Adrenal gland (tissue), 12 donors: ENCODE results near the gene CIBAR2. TPM values are rescaled to one million over a fixed set of nuclear protein-coding genes. Genes with fewer than 3 reads are reported as not detected.

Source experiments
- DNase-seq, 7 donors: peaks; one replicate each; pipeline ENCODE4 v3.0.0-alpha.2; 2019 to 2020
- H3K27ac ChIP-seq, 5 donors: fragments of 200-600 bp; sonication (generic) in 4 of 5; 1 replicate in 3 of 5; 2 replicates in 2 of 5; pipeline versions ENCODE4 v1.5.1 to v1.8.0; 2016 to 2020; ENCODE audit warnings: mild to moderate bottlenecking in 1 of 5
- H3K27me3 ChIP-seq: fragments of 200-600 bp; 2 replicates; pipeline ENCODE4 v1.8.0; 2021
- H3K36me3 ChIP-seq, 2 donors: fragments of 200-600 bp; replicated peaks in 1 of 2; 1 replicate in 1 of 2; 2 replicates in 1 of 2; pipeline versions ENCODE4 v1.5.1 to v1.8.0; 2018 to 2022
- H3K4me1 ChIP-seq, 2 donors: fragments of 200-600 bp; replicated peaks in 1 of 2; 1 replicate in 1 of 2; 2 replicates in 1 of 2; pipeline versions ENCODE4 v1.5.1 to v1.8.0; 2018 to 2021
- H3K4me3 ChIP-seq, 4 donors: fragments of 200-600 bp; sonication (generic) in 3 of 4; one replicate each; pipeline ENCODE4 v1.5.1; 2016 to 2018
- H3K9me3 ChIP-seq, 3 donors: fragments of 200-600 bp; sonication (generic) in 1 of 3; replicated peaks in 1 of 3; 1 replicate in 2 of 3; 2 replicates in 1 of 3; pipeline versions ENCODE4 v1.5.1 to v1.8.0; 2016 to 2021
- POLR2A ChIP-seq, 2 donors: fragments of 450-650 bp; IDR thresholded peaks; one replicate each; pipeline ENCODE4 v1.6.1; 2017; ENCODE audit warnings: antibody characterized with exemption in 2 of 2, mild to moderate bottlenecking in 2 of 2, moderate library complexity in 1 of 2
- WGBS, 4 donors: extraction: QIAGEN DNeasy Blood & Tissue Kit in 2 of 4; methylation state at CpG; one replicate each; pipeline versions ENCODE4 v1.1.5 to v1.1.7; 2013 to 2017; 5-methylcytosine and 5-hydroxymethylcytosine counted together
- intact Hi-C, 2 donors: fragments of 100-400 bp; cut with DNase I; formaldehyde crosslinking; loops; one replicate each; pipeline versions ENCODE4 v1.14.1 to v1.15.0; 2022 to 2023
- polyA plus RNA-seq, 3 donors: library from polyadenylated mRNA; stranded (reverse); fragments of 200-250 nt in 2 of 3; fragments of 350-450 nt in 1 of 3; fragmentation: Illumina TruSeq in 1 of 3; extraction: RNeasy Lipid Tissue Mini Kit (QIAGEN cat#74804) in 1 of 3; gene quantifications; one replicate each; pipeline ENCODE4 v1.2.3, GENCODE V29; 2013 to 2014
- total RNA-seq, 9 donors: library from RNA; depleted of rRNA in 4 of 9; stranded (reverse); fragments of >200 nt in 4 of 9; fragments of 120-200 nt in 1 of 9; fragmentation: NEBNext Ultra II Directional in 1 of 9; extraction: Animal tissue kit (Norgen Biotek cat#: 25700) in 1 of 9; gene quantifications; one replicate each; pipeline versions ENCODE4 v1.1.0 to v1.2.4, GENCODE V29; 2013 to 2023
- TF ChIP-seq, protein P1 (sequence below), 6 experiments: fragments of 450-650 bp in 4 of 6; fragments of 200-600 bp in 2 of 6; sonication (generic) in 1 of 6; IDR thresholded peaks; 1 replicate in 5 of 6; 2 replicates in 1 of 6; pipeline versions ENCODE4 v1.5.1 to v1.8.0; 2016 to 2021; ENCODE audit warnings: antibody characterized with exemption in 6 of 6, mild to moderate bottlenecking in 2 of 6, moderate library complexity in 1 of 6
- donor health status: healthy with polysubstance abuse.
- donor health status: Bipolar disorder and iron deficiency.
- donor health status: DM: yes; HTN: yes; CAD: no.
- donor health status: DM: no; HTN: no; CAD: no.
- donor health status: DM: no; HTN: no; CAD: no.
- donor health status: DM: yes; HTN: yes; CAD: no.

Gene CIBAR2
- total and polyA plus RNA-seq, 12 donors, result 0.17 to 2.6 (median 0.73) TPM; not detected in 4

DNA sequence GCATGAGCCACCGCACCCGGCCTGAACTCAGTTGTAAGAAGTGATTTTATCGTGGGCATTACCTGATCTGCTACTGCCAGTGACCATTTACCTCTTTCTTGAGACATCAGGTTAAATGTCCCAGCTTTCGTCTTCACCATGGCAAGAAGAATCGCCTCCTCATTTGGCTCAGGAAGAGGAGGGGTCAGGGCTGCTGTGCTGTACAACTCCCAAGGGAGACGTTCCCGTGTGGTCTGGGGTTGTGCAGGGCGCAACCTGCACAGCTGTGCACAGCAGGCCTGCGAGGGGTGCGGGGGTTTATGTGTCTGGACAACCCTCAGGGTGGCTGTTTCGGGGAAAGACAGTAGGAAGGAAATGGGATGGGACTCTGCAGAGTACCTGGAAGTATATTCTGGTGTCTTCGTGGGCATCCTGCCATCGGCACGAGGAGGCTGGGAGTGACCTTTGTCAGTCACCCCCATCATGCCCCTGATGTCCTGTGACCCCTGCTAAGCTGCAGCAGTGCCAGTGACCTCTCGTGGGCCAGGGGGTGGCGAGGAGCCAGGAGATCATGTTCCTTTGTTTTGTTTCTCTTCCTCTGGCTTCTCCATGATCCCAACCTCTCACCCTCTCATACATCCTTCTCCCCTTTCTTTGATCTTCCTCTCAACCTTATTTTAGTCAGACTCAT lies 27.3 kb downstream of the CIBAR2 start:
- H3K36me3 ChIP-seq, result no peaks in the 10 kb centered on the region
- no peak overlapping the region for H3K4me3 ChIP-seq
- no peaks in the 10 kb centered on the region for H3K9me3 ChIP-seq
- H3K27me3 ChIP-seq, result no peaks in the 10 kb centered on the region
- H3K4me1 ChIP-seq, result no peaks in the 10 kb centered on the region
- intact Hi-C loops, result no loop called here
- TF ChIP-seq, protein P1, sequence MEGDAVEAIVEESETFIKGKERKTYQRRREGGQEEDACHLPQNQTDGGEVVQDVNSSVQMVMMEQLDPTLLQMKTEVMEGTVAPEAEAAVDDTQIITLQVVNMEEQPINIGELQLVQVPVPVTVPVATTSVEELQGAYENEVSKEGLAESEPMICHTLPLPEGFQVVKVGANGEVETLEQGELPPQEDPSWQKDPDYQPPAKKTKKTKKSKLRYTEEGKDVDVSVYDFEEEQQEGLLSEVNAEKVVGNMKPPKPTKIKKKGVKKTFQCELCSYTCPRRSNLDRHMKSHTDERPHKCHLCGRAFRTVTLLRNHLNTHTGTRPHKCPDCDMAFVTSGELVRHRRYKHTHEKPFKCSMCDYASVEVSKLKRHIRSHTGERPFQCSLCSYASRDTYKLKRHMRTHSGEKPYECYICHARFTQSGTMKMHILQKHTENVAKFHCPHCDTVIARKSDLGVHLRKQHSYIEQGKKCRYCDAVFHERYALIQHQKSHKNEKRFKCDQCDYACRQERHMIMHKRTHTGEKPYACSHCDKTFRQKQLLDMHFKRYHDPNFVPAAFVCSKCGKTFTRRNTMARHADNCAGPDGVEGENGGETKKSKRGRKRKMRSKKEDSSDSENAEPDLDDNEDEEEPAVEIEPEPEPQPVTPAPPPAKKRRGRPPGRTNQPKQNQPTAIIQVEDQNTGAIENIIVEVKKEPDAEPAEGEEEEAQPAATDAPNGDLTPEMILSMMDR (IDR thresholded peaks at IDR 0.05), result no peak
- no peak for TF ChIP-seq POLR2A (IDR thresholded peaks at IDR 0.05)
- WGBS, 4 donors, result 78 to 84% (median 79%) methylated on average over 14 to 16 of the region's 16 CpGs
- no peak overlapping the region for H3K27ac ChIP-seq
- no peak for DNase-seq

DNA sequence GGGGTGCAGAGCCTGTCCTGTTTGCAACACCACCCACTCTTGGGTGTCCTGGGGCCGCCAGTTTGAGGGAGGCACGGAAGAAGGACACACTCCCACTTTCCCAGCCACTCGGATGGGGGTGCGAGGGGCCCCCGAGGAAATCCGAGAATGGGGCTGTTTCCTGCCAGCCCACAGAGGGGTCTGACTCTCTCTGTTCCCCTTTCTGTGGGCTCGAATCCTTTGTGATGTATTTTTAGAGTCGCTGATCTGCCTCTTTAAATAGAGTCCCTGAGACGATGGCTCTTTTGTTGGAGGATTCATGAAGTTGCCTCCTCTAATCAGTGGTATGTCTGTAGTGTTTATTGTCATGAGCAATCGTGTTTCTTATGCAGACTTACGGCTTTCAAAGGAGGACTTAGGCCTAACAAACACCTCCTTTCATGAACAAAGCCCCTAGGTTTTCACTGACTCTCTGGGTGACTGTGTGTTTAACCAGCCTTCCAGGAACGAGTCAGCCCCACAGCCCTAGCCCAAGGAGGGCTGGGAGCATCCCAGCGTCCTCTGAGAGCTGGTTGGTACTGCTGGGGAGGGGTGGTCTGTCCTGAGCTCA lies 29.1 kb downstream of the CIBAR2 start:
- TF ChIP-seq, protein P1 (IDR thresholded peaks at IDR 0.05), result no peak
- no peak for TF ChIP-seq POLR2A (IDR thresholded peaks at IDR 0.05)
- DNase-seq, result no peak
- H3K4me1 ChIP-seq, result peaks cover 0 to 4% of the 10 kb centered on the region in 2 donors
- H3K4me3 ChIP-seq, result no peak overlapping the region
- no peak overlapping the region for H3K27ac ChIP-seq
- H3K36me3 ChIP-seq, result peaks cover 0 to 9% of the 10 kb centered on the region in 2 donors
- whole genome bisulfite sequencing, 4 donors, result 56 to 85% (median 71%) methylated on average over 9 to 13 of the region's 13 CpGs
- no peaks in the 10 kb centered on the region for H3K9me3 ChIP-seq
- H3K27me3 ChIP-seq, result no peaks in the 10 kb centered on the region
- intact Hi-C loops, result no loop called here

DNA sequence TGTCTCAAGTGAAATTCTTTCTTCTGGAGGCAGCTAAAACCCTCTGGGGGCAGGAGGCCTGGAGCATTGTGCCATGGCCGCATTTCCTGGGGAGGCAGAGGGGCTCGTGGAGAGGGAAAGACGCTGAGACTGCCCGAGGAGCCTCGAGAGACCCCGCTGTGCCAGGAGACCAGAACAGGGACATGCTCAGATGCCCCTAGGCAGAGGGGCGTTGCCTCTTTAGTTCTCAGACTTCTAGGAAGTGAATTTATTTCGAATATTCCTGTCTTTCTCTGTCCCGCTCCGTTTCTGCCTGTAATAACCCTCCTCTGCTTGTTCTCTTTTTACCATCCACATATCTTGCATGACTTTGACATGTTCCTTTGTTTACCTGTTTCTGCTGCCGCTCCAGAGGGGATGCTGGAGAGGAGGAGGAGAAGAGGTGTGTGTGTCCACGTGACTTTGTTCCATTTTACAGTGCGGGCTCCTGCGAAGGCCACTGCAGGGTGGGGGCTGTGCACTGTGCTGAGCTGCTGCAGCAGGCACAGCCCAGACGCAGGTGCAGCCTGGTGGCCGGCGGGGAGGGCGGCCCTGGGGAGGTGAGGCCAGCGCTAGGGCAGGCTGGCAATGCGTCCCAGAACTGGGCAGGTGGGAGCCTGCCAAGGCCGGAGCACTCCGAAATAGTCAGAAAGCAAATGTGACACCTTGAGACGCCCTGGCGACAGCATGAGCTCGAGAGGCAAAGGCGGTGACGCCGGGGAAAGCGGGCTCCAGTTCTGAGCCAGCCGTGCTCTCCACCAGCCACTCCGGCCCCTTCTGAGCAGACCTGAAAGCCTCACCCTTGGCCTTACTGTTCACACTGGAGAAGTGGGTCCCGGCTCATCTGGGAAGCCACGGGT lies 29.9 kb downstream of the CIBAR2 start:
- no peak for TF ChIP-seq POLR2A (IDR thresholded peaks at IDR 0.05)
- TF ChIP-seq, protein P1 (IDR thresholded peaks at IDR 0.05), result no peak
- Histone ChIP-seq H3K27ac (no peak overlapping the region), H3K4me3 (no peak overlapping the region), H3K36me3 (peaks cover 0 to 17% of the 10 kb centered on the region in 2 donors), H3K9me3 (no peaks in the 10 kb centered on the region), H3K27me3 (no peaks in the 10 kb centered on the region), H3K4me1 (peaks cover 0 to 4% of the 10 kb centered on the region in 2 donors)
- no peak for DNase-seq
- intact Hi-C loops, result no loop called here
- WGBS, 4 donors, result 71 to 90% (median 80%) methylated on average over 14 to 33 of the region's 33 CpGs

DNA sequence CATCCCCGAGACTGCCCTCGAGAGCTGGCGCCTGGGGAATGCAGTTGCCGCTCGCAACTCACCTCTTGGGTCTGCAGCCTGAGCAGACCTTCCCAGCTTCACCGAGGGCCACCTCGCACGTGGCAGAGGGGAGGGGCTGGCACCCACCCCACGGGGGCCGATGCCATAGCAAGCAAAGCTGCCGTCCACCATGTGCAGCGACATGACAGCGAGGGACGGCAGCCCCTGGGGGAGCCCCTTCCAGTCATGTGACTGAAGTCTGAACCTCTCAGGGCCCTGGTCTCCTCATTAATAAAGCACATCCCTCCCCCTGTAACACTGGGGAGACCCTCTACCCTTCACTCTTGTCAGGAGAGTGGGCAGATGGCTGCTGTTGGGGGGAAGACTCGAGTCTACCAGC lies 30.5 kb downstream of the CIBAR2 start:
- intact Hi-C loops, result no loop called here
- no peak for TF ChIP-seq POLR2A (IDR thresholded peaks at IDR 0.05)
- TF ChIP-seq, protein P1 (IDR thresholded peaks at IDR 0.05), result no peak

More for the DNA sequence above, 30.5 kb downstream of the CIBAR2 start:
- WGBS, 4 donors, result 83 to 92% (median 90%) methylated on average over 1 to 15 of the region's 15 CpGs
- Histone ChIP-seq H3K27me3 (no peaks in the 10 kb centered on the region), H3K9me3 (no peaks in the 10 kb centered on the region), H3K27ac (no peak overlapping the region), H3K36me3 (peaks cover 0 to 23% of the 10 kb centered on the region in 2 donors), H3K4me3 (no peak overlapping the region), H3K4me1 (peaks cover 0 to 4% of the 10 kb centered on the region in 2 donors)
- no peak for DNase-seq
